Activated naive CD4-positive, alpha-beta T cell treated with anti-CD3 and anti-CD28 coated beads, Interleukin-2, amount 10 ng/mL, durations not matched to agents 7 days and 5 days (primary cell): Measurements from ENCODE around the gene NT5DC2.

Experiments used
- CTCF ChIA-PET: fragments of 350-600 bp; sonication (Branson Sonifier 250); formaldehyde crosslinking; loops from one replicate; lab custom pipeline; 2021; ENCODE audit warnings: antibody characterized with exemption; lab: Charles Lee
- DNase-seq: peaks from one replicate; pipeline ENCODE4 v3.0.0-alpha.2; 2020
- H3K27ac Mint-ChIP-seq: one replicate; pipeline ENCODE4 v1.8.0; 2021; ENCODE audit warnings: mild to moderate bottlenecking, moderate library complexity, mixed read lengths
- H3K27me3 Mint-ChIP-seq: one replicate; pipeline ENCODE4 v1.8.0; 2021; ENCODE audit warnings: mild to moderate bottlenecking, mixed read lengths
- H3K36me3 Mint-ChIP-seq: one replicate; pipeline ENCODE4 v1.8.0; 2021; ENCODE audit warnings: mixed read lengths
- H3K4me1 Mint-ChIP-seq: one replicate; pipeline ENCODE4 v1.8.0; 2021; ENCODE audit warnings: mixed read lengths
- H3K4me3 Mint-ChIP-seq: one replicate; pipeline ENCODE4 v1.8.0; 2021; ENCODE audit warnings: mild to moderate bottlenecking, moderate library complexity, mixed read lengths
- H3K9me3 Mint-ChIP-seq: one replicate; pipeline ENCODE4 v1.8.0; 2021; ENCODE audit warnings: mixed read lengths

The NT5DC2 gene

GRCh38 chr3:52495777-52496602, 37.7 kb downstream of the NT5DC2 start:
- Mint-ChIP-seq H3K36me3 (peaks cover 11% of the 10 kb centered on the region), H3K9me3 (no peaks in the 10 kb centered on the region), H3K4me1 (peaks cover 3% of the 10 kb centered on the region), H3K27me3 (peaks cover 33% of the 10 kb centered on the region), H3K4me3 (no peak overlapping the region), H3K27ac (no peak overlapping the region)
- CTCF ChIA-PET = no interaction called here
- no peak for DNase-seq

DNA sequence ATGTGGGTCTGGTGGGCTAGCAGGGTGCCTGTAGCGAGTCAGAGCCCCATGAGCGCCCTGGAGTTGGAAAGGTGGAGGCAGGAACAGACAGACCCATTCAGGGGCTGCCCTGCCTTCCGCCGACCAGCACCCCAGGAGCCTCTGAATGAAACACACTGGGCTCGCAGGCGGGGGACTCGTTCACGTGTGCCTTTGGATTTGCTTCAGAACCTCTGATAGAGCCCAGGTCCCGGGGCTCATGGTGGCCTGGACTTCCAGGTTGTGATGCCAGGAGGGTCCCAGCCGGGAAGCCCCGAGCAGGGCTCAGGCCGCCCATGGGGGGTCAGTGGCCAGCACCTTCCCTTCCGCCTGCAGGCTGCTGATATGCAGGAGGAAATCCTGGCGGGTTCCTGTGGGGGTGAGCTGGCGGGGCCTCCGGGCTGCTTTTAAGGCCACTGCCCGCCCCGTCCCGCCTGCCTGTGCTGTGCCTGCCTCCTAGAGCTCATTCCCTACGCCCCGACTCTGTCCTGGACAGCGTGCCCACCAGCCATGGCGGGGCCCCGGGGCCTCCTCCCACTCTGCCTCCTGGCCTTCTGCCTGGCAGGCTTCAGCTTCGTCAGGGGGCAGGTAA, 38.7 kb downstream of the NT5DC2 start, which contains the start of gene STAB1:
Gene STAB1, plus strand, starts transcription at position 453 of the 610 bp plus-strand sequence. Its CDS starts 76 bp downstream, at position 529.
- H3K27ac Mint-ChIP-seq = no peak within 1 kb of the TSS
- CTCF ChIA-PET = no interaction called here
- no peak within 1 kb of the TSS for H3K4me3 Mint-ChIP-seq
- H3K4me1 Mint-ChIP-seq = peaks cover 3% of the 10 kb centered on the region
- no peak for DNase-seq
- H3K36me3 Mint-ChIP-seq = peaks cover 11% of the 10 kb centered on the region
- peaks cover 33% of the 10 kb centered on the region for H3K27me3 Mint-ChIP-seq
- H3K9me3 Mint-ChIP-seq = no peaks in the 10 kb centered on the region

- CTCF ChIA-PET = no interaction called here
- H3K4me3 Mint-ChIP-seq = no peak overlapping the region
- peaks cover 11% of the 10 kb centered on the region for H3K36me3 Mint-ChIP-seq
- H3K27me3 Mint-ChIP-seq = peaks cover 32% of the 10 kb centered on the region
- DNase-seq = no peak
- peaks cover 3% of the 10 kb centered on the region for H3K4me1 Mint-ChIP-seq
- H3K27ac Mint-ChIP-seq = no peak overlapping the region
- H3K9me3 Mint-ChIP-seq = no peaks in the 10 kb centered on the region
Observed at GRCh38 chr3:52494445-52494844, 39.2 kb downstream of the NT5DC2 start.

DNA sequence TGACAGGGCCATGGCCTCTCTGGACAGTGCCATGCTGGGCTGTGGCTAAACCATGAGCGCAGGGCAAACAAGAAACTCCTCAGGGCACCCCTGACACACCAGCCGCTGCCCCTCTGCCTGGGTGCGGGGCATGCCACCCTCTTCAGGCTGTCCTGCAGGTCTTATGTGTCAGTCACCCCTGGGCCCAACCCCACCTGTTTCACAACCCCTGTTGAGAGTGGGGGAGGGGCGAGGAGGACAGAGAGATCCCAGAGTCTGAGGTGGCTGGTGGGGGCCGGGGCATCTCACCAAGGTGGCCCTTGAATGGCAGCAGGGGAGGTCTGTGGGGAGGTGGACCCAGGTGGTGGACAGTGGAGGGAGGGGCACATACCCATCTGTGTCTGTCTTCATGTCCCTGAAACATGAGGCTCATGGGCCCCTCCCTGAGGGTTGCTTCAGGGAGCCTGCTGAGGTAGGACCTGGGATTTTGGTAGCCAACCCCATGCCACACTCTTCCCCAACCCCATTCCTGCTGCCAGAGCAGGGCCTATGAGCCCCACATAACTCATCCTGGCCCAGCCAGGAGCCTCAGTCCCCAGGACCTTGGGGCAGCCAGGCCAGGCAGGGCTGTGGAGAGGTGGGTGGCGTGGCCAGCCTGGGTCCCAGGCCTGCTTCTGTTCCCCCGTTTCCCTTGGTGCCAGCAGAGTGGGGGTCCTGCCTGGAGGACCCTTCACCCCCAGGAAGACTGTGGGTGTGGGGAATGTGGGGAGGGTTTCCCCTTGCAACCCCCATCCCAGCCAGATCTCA, 40.2 kb downstream of the NT5DC2 start:
- no peak overlapping the region for H3K4me3 Mint-ChIP-seq
- H3K36me3 Mint-ChIP-seq = peaks cover 12% of the 10 kb centered on the region
- no peaks in the 10 kb centered on the region for H3K9me3 Mint-ChIP-seq
- H3K27me3 Mint-ChIP-seq = peaks cover 22% of the 10 kb centered on the region
- no peak overlapping the region for H3K27ac Mint-ChIP-seq
- peaks cover 3% of the 10 kb centered on the region for H3K4me1 Mint-ChIP-seq
- CTCF ChIA-PET = no interaction called here
- no peak for DNase-seq

- no peak overlapping the region for H3K27ac Mint-ChIP-seq
Observed at GRCh38 chr3:52492059-52492458, 41.6 kb downstream of the NT5DC2 start.

DNA sequence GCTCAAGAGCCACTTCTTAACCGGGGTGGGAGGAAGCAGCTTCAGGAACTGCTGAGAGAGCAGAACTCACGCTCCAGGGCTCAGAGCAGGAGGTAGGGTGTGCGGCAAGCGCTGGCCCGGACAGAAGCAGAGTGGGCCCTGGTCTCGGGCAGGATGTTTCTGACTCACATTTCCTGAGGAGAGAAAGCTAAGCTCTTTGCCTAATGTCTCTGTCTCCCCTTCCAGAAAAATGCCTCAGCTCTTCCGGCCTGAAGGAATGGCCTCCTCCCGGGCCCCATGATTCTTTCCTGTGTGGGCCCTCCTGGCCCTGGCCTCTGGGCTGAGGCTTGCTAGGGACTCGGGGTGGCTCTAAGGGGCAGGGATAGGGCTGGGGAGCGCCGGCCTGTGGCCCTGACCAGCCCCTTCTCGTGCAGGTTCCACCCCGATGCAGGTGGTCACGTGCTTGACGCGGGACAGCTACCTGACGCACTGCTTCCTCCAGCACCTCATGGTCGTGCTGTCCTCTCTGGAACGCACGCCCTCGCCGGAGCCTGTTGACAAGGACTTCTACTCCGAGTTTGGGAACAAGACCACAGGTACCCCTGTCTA, 42.6 kb downstream of the NT5DC2 start:
- Mint-ChIP-seq H3K27ac (no peak overlapping the region), H3K4me3 (no peak overlapping the region), H3K36me3 (peaks cover 17% of the 10 kb centered on the region), H3K27me3 (peaks cover 7% of the 10 kb centered on the region), H3K9me3 (no peaks in the 10 kb centered on the region), H3K4me1 (peaks cover 3% of the 10 kb centered on the region)
- CTCF ChIA-PET = interaction anchor here (1.8 kb wide), 1 partner anchor 9 kb away, joined by 6 read pairs; no protein-coding TSS in a partner anchor
- DNase-seq = no peak

More at GRCh38 chr3:52492059-52492458, 41.6 kb downstream of the NT5DC2 start:
- DNase-seq = no peak
- H3K4me1 Mint-ChIP-seq = peaks cover 3% of the 10 kb centered on the region
- CTCF ChIA-PET = no interaction called here
- peaks cover 9% of the 10 kb centered on the region for H3K27me3 Mint-ChIP-seq
- H3K9me3 Mint-ChIP-seq = no peaks in the 10 kb centered on the region
- H3K36me3 Mint-ChIP-seq = peaks cover 17% of the 10 kb centered on the region
- H3K4me3 Mint-ChIP-seq = no peak overlapping the region

DNA sequence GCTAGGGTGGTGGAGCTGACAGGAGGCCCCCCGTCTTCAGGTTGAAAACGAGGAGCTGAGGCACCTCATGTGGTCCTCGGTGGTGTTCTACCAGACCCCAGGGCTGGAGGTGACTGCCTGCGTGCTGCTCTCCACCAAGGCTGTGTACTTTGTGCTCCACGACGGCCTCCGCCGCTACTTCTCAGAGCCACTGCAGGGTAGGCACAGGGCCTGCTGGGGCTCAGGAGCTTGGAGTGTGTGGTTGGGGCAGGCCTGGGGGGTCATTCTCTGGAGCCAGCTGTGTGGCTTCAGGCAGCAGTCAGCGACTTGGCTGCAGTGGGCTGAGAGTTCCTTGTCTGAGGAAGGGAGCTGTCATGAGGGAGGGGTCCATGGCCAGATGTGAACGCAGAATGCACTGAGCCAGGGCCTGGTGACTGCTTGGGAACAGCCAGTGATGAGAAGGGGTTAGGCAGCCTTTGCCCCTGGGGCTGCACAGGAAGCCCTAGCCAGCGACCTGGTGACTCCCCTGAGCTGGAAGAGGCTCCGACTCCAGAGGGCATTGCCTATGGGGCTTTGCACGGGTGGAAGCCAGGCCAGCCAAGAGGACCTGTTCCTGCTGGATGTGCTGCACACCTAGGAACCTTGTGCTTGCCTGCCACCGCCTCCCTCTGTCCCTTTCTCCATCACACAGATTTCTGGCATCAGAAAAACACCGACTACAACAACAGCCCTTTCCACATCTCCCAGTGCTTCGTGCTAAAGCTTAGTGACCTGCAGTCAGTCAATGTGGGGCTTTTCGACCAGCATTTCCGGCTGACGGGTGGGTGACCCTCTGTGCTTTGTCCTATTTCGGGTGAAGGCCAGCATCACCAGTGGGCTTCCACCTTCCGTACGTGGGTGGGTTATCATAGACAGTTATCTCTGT, 43.4 kb downstream of the NT5DC2 start:
- Mint-ChIP-seq H3K4me3 (no peak overlapping the region), H3K9me3 (no peaks in the 10 kb centered on the region), H3K27me3 (peaks cover 7% of the 10 kb centered on the region), H3K27ac (peak overlapping the region; percentile 8), H3K36me3 (peaks cover 21% of the 10 kb centered on the region), H3K4me1 (peaks cover 3% of the 10 kb centered on the region)
- DNase-seq = no peak
- CTCF ChIA-PET = interaction anchor here (1.8 kb wide), 1 partner anchor 8 kb away, joined by 6 read pairs; no protein-coding TSS in a partner anchor

DNA sequence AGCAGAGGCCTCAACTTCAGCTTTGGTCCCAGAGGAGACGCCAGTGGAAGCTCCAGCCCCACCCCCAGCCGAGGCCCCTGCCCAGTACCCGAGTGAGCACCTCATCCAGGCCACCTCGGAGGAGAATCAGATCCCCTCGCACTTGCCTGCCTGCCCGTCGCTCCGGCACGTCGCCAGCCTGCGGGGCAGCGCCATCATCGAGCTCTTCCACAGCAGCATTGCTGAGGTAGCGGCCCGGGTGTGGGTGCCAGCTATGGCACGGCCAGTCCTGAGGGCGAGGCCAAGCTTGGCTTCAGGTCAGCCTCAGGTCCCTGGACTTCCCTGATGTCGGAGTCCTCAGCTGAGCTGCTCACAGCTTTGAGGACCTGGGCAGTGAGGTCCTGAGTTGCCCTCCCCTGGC, 44.2 kb downstream of the NT5DC2 start:
- H3K9me3 Mint-ChIP-seq = no peaks in the 10 kb centered on the region
- no peak overlapping the region for H3K27ac Mint-ChIP-seq
- peaks cover 21% of the 10 kb centered on the region for H3K36me3 Mint-ChIP-seq
- peaks cover 2% of the 10 kb centered on the region for H3K27me3 Mint-ChIP-seq
- CTCF ChIA-PET = interaction anchor here (1.3 to 1.8 kb wide), 2 partner anchors 8 to 14 kb away, joined by 3 to 6 read pairs; no protein-coding TSS in a partner anchor
- peaks cover 2% of the 10 kb centered on the region for H3K4me1 Mint-ChIP-seq
- no peak overlapping the region for H3K4me3 Mint-ChIP-seq
- DNase-seq = no peak

- H3K27me3 Mint-ChIP-seq = no peaks in the 10 kb centered on the region
- H3K27ac Mint-ChIP-seq = no peak overlapping the region
- H3K9me3 Mint-ChIP-seq = no peaks in the 10 kb centered on the region
- H3K4me3 Mint-ChIP-seq = no peak overlapping the region
- peaks cover 25% of the 10 kb centered on the region for H3K36me3 Mint-ChIP-seq
- CTCF ChIA-PET = interaction anchor here (1.3 kb wide), 1 partner anchor 13 kb away, joined by 3 read pairs; no protein-coding TSS in a partner anchor
- no peaks in the 10 kb centered on the region for H3K4me1 Mint-ChIP-seq
- no peak for DNase-seq
Observed at GRCh38 chr3:52488746-52489145, 44.9 kb downstream of the NT5DC2 start.

- Mint-ChIP-seq H3K4me1 (no peaks in the 10 kb centered on the region), H3K4me3 (no peak overlapping the region), H3K9me3 (no peaks in the 10 kb centered on the region), H3K27me3 (no peaks in the 10 kb centered on the region), H3K27ac (no peak overlapping the region), H3K36me3 (peaks cover 25% of the 10 kb centered on the region)
- CTCF ChIA-PET = interaction anchor here (1.3 kb wide), 1 partner anchor 13 kb away, joined by 3 read pairs; no protein-coding TSS in a partner anchor
- no peak for DNase-seq
Observed at GRCh38 chr3:52487788-52488691, 45.6 kb downstream of the NT5DC2 start.

GRCh38 chr3:52487050-52487787, 46.4 kb downstream of the NT5DC2 start:
- Mint-ChIP-seq H3K36me3 (peaks cover 20% of the 10 kb centered on the region), H3K4me3 (no peak overlapping the region), H3K9me3 (no peaks in the 10 kb centered on the region), H3K27me3 (no peaks in the 10 kb centered on the region), H3K4me1 (no peaks in the 10 kb centered on the region), H3K27ac (no peak overlapping the region)
- no peak for DNase-seq
- CTCF ChIA-PET = no interaction called here
